HG03575 (cell line): ENCODE results near the gene PEF1.
"Not testable (repeated sequence)": the region's sequence is repeated elsewhere in the genome, so short reads cannot be mapped to it uniquely, and the experiment has no call there.

Experiments used
- ATAC-seq: cut with Tn5 transposase; IDR thresholded peaks from one replicate; pipeline ENCODE4 v1.9.1; 2021; ENCODE audit not compliant: unreplicated experiment, insufficient number of reproducible peaks, low FRiP score; ENCODE audit errors: extremely low read depth

The PEF1 gene

DNA sequence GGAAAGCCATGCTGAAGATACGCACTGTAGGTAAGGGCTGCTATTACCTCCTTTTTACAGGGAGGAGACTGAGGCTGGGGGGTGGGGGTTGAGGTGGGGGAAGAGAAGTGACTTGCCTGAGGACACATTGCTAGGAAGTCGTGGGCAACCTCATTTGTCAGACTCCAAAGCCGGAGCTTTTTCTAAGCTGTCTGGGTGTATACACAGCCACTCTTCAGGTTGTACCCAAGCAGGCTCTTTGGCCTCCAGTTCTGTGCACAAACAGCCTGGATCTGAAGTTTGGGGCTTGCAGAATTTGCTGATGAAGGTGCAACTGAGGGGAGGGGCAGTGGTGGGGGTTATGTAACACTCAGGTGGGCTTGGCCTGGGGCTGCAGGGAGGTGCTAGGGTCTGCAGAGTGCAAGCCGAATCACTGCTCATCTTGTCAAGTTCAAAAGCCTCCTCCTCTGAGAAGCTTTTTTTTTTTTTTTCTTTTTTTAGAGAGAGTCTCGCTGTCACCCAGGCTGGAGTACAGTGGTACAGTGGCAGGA lies 51.5 kb downstream of the PEF1 start:
- ATAC-seq = no peak

DNA sequence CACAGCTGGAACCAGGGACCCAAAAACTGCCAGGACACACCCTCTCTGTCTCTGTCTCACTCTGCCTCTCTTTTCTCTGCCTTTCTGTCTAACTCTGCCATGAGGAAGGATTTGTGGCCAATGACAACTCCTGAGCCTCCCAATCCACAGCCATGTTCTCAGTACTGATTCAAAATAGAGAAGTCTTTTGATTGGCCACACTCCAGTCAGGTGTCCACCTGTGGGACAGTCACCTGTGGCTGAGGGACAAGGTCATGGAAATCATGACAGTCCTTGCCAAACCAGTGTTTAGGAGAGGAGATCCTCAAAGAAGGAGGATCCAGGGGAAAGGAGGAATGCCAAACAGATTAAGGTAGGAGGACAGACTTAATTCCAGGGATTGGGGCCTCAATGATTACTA lies 52.5 kb downstream of the PEF1 start:
- no peak for ATAC-seq

DNA sequence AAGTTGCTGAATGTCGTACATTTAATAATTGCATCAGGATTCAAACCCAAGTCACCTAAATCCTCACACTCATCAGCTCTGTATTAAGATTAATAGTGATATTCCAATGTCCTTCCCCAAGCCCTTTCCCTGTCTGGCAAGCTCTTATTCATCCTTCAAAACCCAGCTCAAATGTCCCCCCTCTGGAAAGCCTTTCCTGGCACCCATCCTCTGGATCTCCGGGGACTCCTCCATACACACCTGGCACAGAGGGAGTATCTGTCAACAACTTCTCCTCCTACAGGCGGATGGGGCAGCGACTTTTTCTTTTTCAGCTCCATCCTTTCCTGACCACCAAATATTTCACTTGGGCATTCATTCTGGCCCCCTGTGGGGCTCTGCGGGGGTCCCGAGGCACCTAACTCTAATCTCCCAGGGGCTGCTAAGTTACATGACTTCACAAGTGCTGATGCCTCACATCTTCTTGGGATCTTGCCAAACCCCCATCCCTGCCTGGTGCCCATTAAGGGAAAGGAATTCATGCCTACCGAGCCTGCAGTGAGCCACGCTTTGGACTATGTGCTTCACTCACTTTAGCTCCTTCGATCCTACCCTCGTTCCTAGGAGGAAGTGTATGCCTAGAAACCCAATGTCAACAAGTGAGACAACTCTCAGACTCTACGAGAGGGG lies 53.1 kb downstream of the PEF1 start:
- no peak for ATAC-seq

DNA sequence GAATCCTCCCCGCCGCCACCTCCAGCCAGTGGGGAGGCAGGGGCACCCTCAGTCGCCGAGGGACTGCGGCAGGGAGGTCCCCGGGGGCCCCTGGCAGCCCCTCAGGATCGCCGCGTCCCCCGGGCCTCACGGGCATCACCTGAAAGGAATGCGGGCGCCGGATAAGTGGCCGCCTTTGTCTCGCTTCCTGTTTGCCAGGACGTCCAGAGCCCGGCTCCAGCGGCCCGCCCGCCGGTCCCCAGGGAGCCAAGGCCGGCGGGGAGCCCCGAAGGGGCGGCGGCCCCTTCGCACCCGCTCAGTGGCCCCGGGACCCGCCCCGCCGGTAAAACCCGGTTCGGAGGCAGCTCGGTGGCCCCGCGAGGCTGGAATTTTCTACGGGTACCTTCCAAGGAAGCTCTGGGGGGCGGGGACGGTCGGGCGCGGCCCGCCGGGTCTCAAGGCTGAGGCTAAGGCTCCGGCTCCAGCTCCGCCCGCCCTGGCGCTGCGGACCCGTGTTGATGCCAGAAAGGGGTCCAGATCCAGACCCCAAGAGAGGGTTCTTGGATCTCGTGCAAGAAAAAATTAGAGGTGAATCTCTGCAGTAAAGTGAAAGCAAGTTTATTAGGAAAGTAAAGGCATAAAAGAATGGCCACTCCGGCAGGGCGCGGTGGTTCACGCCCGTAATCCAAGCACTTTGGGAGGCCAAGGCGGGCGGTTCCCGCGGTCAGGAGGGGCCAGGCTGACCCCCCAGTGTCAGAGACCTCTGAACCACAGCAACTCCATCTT lies 55.7 kb downstream of the PEF1 start:
- no peak for ATAC-seq

DNA sequence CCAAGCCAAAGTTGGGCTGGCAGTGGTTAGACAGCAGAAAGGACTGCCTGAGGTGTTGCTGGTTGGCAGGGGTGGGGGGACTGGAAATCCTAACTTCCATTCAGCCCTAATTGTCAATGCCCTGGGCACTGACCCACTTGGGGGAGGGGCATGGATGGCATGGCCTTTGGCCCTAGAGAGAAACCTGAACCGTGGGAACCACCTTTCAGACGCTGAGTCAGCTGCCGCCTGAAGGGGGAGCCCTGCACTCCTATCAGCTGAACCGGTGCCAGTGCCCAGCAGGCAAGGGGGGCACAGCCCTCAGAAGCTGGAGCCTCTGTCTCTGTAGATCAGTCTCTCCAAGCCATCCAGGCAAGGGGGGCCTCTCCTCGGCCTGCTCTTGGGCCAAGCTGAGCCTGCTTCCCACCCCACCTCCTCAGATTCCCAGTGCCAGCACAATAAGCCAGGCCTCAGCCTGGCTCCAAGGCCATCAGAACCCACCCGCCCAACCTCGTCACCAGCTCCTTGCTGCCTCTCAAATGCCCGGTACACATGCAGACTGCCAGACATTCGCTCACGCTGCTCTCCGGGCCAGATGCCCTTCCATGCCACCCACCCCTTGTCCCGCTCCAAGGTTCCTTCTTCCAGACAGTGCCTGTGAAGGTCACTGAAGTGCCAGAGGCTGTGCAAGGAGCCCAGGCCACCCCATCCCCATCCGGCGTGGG lies 56.8 kb downstream of the PEF1 start:
- ATAC-seq = no peak

DNA sequence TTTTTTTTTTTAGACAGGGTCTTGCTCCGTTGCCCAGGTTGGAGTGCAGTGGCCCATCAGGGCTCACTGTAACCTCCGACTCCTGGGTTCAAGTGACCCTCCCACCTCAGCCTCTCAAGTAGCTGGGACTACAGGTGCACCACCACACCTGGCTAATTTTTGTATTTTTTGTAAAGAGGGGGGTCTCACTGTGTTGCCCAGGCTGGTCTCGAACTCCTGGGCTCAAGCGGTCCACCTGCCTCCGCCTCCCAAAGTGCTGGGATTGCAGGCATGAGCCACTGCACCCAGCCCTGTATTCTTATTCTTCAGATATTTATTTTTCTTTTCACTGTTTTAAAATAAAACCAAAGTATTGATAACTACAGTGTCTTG lies 57.4 kb downstream of the PEF1 start:
- not testable (repeated sequence) for ATAC-seq

DNA sequence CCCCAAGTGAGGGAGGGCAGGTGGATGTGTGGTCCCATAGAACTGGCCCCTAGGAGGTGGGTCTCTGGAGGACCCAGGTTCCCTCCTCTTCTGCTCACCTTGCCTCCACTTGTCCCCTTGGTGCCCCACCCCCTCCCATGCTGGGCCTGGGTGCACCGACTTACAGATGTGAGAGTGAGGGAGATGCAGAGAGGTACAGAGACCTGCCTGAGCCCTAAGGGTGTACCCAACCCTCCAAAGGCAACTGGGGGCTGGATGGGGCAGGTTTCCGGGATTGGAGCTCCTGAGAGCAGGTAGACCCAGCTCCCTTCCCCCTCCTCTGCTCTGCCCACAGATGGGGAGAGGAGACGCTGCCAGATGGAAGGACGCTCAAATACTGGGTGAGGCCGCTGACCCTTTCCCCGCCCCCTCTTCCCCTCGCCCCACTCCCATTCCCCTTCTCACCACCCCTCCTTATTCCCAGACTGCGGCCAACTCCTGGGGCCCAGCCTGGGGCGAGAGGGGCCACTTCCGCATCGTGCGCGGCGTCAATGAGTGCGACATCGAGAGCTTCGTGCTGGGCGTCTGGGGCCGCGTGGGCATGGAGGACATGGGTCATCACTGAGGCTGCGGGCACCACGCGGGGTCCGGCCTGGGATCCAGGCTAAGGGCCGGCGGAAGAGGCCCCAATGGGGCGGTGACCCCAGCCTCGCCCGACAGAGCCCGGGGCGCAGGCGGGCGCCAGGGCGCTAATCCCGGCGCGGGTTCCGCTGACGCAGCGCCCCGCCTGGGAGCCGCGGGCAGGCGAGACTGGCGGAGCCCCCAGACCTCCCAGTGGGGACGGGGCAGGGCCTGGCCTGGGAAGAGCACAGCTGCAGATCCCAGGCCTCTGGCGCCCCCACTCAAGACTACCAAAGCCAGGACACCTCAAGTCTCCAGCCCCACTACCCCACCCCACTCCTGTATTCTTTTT lies 58.0 kb downstream of the PEF1 start:
- no peak for ATAC-seq

DNA sequence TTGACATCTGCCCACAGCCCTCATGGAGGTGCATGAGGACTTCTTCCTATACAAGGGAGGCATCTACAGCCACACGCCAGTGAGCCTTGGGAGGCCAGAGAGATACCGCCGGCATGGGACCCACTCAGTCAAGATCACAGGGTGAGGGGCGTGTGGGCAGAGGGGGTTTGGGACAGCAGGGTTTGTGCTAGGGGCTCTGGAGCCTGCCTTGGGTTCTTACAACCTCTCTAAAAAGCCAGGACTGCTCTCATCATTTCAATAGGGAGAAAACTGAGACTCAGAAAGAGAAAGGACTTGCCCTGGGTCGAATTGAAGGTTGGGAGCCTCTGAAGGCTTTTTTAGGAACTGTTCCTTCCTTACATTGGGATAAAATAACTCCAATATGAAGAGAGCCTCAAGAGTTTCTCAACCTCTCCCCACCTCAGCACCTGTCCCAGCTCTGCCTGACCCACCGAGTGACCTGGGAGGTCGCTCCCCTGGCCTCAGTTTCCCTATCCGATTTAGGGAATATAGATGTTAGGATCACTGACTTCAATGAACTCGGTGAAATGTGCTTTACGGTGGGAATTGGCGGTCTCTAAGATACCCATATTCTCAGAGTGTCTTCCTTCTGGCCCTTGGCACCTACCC lies 58.8 kb downstream of the PEF1 start:
- no peak for ATAC-seq

DNA sequence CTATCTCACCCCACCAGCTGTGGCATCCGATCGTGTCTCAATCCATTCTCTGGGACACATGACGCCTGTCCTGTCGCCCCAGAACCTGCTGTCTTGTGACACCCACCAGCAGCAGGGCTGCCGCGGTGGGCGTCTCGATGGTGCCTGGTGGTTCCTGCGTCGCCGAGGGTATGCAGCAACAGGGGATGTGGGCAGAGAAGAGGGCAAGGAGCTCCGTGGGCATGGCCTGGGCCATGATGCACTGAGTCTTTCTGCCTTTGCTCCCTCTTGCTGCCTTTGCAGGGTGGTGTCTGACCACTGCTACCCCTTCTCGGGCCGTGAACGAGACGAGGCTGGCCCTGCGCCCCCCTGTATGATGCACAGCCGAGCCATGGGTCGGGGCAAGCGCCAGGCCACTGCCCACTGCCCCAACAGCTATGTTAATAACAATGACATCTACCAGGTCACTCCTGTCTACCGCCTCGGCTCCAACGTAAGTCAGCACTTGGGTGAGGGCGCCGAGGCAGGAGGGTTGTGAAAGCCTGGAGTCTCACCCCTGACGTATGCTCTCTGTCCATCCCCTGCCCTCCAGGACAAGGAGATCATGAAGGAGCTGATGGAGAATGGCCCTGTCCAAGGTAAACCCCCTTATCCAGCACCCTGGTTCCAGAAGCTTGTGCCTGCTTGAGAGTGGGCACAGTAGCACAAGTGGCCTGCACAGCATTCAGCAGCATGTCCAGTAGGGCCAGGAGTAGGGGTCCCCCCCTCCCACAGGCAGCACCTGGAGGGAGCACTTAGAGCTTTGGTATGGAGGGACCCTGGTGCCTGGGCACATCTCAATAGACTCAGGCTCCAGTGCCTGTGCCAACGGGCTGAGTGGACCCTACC lies 59.6 kb downstream of the PEF1 start:
- no peak for ATAC-seq

DNA sequence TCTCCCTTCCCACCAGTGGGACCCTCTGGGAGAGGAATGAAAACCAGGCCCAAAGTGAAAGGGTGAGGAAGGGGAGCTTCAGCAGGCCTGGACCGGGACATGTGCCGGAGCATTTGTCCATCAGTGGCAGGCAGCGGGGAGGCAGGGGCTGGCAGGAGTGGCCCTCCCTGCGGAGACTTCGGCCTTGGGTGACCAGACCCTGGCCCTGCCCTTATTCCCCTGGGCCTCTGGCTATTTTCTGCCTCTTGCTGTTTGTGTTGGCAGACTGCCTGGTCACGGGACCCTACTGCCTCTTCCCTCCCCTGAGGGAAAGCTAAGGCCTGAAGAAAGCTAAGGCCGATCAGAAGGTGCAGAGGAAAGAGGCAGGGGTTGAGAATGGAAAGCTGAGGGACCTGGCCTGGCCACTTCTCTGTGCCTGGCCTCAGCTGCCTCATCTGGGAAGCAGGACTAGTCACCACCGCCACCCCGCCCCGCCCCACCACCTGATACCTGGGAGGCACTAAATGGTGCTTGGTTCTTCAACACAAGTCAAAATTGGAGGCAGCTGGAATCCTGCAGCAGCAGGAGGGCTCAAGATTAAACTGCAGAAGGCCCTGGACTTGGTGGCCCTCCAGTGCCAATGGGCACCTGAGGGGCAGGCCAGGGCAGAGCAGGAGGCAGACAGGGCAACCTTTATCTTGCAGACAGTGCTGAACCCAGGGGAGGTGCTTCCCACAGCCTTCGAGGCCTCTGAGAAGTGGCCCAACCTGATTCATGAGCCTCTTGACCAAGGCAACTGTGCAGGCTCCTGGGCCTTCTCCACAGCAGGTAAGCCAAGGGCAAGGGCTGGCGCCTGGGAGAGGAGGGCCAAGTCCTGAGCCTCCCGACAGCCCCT lies 60.4 kb downstream of the PEF1 start:
- no peak for ATAC-seq

DNA sequence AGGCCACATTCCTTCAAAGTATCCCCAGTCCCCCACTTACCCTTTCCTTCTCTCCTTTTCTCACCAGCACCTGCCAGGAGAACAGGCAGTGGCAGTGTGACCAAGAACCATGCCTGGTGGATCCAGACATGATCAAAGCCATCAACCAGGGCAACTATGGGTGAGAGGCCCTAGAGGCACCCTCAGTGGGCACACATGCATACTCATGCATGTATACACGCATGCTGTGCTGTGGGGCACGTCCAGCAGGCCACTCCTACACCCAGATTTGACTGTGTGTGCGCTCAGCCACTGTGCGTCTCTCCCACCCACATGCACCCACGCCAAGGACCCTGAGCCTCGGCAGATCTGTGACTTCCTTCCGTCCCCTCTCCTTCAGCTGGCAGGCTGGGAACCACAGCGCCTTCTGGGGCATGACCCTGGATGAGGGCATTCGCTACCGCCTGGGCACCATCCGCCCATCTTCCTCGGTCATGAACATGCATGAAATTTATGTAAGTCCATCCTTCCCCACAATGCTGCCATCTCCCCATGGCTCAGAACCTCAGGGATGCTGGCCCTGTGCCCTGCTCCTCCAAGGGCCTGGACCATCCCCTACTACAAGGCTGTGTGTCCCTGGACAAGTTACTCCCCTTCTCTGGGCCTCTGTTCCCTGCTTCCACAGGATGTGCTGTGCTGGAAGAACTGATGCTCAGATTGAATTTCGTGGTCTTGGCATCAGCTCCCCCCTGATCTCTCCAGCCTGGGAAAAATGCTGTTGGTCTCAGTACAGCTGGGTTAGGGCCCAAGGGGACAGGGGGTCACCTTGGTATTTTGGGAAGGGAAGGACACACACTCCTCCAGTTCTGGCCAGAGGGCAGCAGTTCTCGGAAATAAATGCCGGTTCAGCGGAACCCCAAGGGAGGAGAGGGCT lies 61.3 kb downstream of the PEF1 start:
- ATAC-seq = no peak

DNA sequence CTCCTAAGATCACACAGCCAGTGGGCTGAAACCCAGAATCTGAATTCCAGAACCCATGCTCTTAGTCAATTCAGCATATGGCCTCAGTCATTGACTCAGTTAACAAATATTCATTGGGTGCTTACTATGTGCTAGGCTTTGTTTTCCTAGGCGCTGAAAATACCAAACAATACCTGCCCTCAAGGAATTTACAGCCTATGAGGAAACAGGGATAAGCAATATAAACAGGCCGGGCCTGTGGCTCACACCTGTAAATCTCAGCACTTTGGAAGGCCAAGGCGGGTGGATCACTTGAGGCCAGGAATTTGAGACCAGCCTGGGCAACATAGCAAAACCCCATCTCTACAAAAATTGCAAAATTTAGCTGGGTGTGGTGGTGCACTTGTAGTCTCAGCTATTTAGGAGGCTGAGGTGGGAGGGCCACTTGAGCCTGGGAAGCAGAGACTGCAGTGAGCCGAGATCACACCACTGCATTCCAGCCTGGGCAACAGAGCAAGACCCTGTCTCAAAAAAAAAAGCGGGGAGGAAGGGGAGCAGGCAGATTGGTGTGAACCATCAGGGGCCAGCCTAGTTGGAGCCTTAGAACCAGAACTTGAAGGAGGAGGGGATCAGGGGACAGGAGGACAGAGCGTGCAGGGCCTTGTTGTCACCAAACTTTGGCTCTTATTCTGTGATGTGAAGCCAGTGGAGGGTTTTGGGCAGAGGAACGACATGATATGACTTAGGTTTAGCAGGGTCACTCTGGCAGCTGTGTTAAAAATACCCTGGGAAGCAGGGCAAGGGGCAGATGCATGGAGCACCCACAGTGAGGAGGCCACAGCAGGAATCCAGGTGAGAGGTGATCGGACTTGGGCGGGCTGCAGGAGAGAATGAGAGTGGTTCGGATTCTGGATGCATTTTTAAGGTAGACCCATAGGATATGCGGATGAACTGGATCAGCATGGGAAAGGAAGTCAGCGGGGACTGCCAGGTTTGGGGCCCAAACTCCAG lies 62.6 kb downstream of the PEF1 start:
- no peak for ATAC-seq

DNA sequence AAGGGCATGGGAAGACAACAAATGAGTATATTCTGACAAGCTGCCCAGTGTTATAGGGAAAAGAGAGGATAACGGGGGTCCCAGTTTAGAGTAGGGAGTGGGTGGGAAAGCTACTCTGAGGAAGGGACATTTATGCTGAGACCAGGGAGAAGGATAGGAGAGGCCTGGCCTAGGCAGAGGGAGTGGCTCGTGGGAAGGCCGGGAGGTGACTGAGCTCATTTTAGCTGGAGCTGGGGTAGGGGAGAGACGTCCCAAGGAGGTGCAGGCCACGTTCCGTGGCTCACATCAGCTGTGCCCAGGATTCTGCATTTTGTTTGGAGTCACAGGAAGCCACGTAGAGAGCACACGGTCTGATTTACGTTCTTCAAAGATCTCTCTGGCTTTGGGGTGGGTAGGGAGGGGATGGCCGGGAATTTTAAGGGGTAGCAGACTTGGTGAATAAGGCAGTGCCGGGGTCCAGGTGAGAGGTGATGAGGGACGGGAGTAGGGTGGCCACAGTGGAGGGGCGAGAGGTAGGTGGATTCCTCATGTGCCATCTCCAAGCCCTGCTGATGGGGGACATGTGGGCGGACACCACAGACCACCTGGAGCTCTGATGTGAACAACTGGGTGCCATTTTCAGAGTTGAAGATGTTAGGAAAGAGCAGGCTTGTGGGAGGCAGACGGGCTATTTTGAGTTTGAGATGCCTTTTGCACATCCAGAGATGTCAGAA lies 63.6 kb downstream of the PEF1 start:
- ATAC-seq = no peak

DNA sequence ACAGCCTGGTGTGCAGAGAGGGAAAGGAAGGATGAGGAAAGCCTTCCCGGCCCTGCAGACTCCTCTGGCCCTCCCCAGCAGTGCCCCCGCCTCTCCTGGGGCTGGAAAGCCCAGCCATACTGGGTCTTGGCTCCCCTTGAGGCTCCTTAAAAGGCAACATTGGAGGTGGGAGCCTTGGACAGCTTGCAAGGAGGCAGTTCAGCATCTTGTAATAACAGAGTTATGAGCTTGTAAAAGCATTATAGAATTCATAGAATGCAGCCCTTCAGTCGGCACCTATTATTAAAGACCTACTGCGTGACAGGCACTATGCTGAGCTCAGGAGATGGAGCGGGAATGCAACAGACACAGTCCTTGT lies 64.2 kb downstream of the PEF1 start:
- ATAC-seq = no peak
